ENCODE results near the gene CLTB.

Gene CLTB

DNA sequence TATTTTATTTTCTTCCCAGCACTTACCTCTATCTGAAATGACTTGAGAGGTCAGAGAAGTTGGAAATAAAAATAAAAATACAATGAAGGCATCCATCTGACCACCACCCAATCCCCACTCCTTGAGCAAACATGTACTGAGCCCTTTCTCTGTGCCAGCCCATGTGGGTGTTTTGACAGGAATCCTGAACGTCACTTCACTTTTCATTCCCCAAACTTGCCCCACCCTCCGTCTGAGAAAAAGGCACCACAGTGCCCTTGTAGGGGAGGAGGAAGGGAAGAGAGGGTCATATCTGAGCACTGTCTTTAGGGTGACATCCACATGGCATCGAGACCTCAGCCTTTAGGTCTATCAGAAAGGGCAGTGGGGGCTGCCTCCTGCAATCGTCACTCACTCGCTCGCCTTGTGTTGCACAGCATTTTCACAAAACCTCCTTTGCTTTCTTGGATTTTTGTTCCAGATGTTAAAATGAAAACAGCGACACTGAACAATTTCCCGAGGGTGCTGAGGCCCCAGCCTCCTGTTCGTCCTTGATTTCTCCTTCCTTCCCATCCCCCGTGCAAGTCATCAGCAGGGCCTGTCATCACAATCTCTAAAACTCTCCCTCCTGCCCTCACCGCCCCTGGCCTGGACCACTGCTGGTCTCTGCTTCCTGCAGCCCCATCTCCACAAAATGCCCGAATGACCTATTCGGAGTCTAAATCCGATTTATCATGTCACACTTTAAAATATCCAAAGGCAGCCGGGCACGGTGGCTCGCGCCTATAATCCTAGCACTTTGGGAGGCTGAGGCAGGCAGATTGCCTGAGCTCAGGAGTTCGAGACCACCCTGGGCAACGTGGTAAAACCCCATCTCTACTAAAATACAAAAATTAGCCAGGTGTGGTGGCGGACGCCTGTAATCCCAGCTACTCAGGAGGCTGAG, 14.8 kb downstream of the CLTB start:
- DNase-seq (ENCODE audit: low spot score) = no peak

- DNase-seq (ENCODE audit: low spot score) = peak; percentile 88
These were observed 15.8 kb downstream of the CLTB start for GRCh38 chr5:176400382-176401156.

DNA sequence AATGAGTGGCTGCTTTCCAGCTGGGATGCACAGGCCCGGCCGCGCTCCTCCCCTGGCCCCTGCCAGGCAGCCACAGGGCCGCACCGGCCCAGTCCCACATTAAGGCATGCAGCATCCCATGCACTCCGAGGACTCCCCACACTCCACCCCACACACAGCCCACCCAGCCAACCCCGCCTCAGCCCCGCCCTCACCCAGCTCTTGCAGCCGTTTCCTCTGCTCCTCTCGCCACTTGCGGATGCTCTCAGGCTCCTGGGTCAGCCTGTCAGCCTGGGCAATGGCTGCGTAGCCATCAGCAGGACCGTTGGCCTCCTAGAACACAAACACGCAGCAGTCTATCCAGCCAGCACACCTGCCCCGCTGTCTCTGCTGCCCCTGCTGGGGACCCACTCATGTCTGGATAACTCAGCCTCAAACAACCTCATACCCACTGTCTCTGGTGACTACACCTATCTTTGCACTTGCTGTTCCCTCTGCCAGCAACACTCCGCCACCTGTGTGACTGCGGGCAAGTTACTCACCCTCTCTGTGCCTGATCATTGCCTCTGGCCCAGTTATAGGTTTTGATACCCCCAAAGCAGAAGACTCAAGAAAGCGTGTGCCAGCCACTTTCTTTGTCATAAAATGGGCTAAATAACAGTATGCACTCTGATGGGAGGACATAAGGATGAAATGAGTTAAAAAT, 18.5 kb downstream of the CLTB start:
- DNase-seq (ENCODE audit: low spot score) = no peak

GRCh38 chr5:176396330-176396729, 20.0 kb downstream of the CLTB start:
- no peak for DNase-seq (ENCODE audit: low spot score)

DNA sequence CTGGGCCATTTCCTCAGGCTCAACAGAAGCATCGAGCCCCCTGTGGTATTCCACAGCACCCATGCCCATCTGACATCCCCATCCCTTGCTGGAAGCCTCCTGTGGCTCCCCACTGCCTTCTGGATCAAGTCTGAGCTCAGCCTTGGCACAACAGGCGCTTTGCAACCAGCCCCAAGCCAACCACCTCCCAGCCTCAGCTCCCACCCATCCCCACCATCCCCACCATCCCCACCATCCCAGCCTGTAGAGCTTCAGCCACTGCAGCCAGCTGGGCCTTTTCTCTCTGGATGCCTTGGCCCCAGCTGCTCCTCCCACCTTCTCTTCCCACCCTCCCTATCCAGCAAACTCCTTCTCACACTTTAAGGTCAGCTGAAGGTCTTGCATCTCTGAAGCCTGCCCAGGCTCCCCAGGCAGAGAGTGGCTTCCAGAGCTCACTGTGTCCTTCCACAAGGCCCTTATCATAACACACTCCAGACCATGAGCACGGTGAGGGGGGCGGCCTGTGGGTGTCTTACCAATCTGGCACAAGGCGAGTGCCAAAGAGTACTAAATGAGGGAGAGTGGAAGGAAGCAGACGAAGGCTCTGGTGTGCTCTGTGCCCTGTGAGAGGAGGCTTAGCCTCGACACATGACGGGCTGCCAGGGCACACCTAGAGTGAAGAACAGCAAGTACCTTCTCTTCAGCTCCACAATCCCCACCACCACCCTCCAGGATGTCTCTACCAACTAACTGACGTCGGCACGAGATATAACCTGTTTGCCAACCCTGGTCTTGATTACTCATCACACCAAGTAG, 21.3 kb downstream of the CLTB start:
- DNase-seq (ENCODE audit: low spot score) = no peak

DNA sequence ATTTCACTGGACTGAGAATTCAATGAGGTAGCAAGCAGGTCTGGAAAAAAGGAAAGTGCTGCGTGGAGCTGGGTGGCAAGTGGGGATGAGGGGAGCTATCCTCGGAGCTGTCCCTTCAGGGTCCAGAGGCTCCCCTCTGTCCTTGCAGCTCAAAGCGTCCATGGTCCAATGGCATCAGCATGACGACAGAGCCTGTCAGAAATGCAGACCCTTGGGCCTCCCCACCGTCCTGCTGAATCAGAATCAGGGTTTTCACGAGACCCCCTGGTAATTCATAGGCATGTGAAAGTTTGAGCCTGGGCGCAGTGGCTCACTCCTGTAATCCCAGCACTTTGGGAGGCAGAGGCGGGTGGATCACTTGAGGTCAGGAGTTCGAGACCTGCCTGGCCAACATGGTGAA, 22.2 kb downstream of the CLTB start:
- no peak for DNase-seq (ENCODE audit: low spot score)

- DNase-seq (ENCODE audit: low spot score) = no peak
These were observed 23.8 kb downstream of the CLTB start for GRCh38 chr5:176392526-176392925.

- DNase-seq (ENCODE audit: low spot score) = no peak
These were observed 24.3 kb downstream of the CLTB start for GRCh38 chr5:176391999-176392398.

- no peak for DNase-seq (ENCODE audit: low spot score)
These were observed 24.9 kb downstream of the CLTB start for GRCh38 chr5:176391479-176391878.

GRCh38 chr5:176389135-176390123, 26.9 kb downstream of the CLTB start:
- DNase-seq (ENCODE audit: low spot score) = no peak

DNA sequence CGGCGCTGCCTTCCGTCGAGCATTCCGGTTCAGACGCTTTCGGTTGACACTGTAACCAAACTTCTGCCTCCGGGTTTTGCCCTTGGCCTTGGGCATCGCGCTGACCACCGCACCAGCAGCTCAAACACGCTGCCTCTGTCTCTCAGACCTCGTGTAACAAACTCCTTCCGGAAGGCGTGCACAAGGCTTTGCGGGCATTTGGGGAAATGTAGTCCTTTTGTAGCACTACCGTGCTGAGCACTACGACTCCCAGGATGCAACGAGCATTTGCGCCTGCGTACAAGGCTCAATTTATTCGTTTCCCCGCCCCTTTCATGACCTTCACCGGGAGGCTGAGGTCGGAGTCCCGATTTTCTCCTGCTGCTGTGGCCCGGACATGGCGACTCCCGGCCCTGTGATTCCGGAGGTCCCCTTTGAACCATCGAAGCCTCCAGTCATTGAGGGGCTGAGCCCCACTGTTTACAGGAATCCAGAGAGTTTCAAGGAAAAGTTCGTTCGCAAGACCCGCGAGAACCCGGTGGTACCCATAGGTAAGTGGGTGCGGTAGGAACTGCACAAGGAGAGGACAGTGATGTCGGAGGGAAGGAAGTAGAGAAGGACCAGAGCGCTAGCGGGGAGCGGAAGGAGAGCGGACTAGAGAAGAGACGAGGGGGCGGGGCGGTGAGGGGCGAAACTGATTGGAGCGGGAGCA, 27.8 kb downstream of the CLTB start, which contains the start of the genes HIGD2A and NOP16:
HIGD2A (plus strand) TSS at position 308 of the 691 bp plus-strand sequence; CDS start at position 377, 69 bp downstream.
NOP16 (minus strand) TSS at position 155 of the 691 bp plus-strand sequence; CDS start at position 96, 59 bp downstream.
- DNase-seq (ENCODE audit: low spot score) = peak; percentile 99

DNA sequence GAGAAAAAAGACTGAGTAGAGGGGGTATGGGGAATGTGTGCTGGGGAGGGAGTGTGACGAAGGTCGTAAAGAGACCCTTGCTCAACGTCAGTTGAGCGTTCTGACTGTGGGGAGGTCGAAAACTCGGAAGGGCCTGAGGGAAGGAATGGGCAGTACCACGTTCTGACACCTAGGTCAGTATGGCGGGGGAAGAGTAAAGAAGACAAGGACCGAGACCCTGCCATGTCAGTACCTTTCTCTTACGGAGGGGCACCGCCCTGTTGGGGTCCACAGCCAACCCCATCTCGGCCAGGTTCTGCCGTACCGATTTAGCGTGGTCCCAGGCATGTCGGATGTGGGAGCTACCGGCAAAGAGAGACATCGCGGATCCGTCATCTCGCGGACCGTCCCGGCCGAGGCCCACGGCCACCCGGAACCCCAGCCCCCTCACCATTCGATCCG, 28.3 kb downstream of the CLTB start:
- DNase-seq (ENCODE audit: low spot score) = peak; percentile 29

GRCh38 chr5:176387384-176387925, 28.9 kb downstream of the CLTB start:
- no peak for DNase-seq (ENCODE audit: low spot score)

- DNase-seq (ENCODE audit: low spot score) = no peak
These were observed 29.8 kb downstream of the CLTB start for GRCh38 chr5:176386491-176386890.

DNA sequence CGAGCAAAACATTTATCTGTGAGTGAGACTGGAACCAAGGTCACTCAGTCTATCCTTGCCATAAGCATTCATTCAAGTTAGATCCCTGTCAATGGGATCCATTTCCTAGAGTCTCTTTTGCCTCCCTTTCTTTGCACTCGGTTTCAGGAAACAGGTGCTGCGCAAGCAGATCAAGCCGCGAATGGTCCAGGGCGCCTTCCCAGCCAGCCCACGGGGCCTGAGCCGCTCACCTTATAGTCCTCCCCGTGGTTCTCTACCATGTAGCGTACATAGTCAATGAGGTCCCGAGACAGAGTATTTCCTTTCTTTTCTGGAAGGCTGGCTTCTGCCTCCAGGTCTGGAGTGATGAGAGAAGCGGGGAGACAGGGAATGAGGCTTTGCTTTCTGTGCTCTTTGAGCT, 31.3 kb downstream of the CLTB start:
- DNase-seq (ENCODE audit: low spot score) = no peak

- DNase-seq (ENCODE audit: low spot score) = no peak
These were observed 31.9 kb downstream of the CLTB start for GRCh38 chr5:176384366-176384930.

GRCh38 chr5:176383961-176384360, 32.4 kb downstream of the CLTB start:
- DNase-seq (ENCODE audit: low spot score) = no peak

- no peak for DNase-seq (ENCODE audit: low spot score)
These were observed 33.0 kb downstream of the CLTB start for GRCh38 chr5:176383248-176383905.
